GM19455 (cell line): ENCODE measurements around the gene ABCA2.

Experiments
- ATAC-seq: cut with Tn5 transposase; IDR thresholded peaks from one replicate; pipeline ENCODE4 v1.9.1; 2021; ENCODE audit not compliant: unreplicated experiment

Gene ABCA2

DNA sequence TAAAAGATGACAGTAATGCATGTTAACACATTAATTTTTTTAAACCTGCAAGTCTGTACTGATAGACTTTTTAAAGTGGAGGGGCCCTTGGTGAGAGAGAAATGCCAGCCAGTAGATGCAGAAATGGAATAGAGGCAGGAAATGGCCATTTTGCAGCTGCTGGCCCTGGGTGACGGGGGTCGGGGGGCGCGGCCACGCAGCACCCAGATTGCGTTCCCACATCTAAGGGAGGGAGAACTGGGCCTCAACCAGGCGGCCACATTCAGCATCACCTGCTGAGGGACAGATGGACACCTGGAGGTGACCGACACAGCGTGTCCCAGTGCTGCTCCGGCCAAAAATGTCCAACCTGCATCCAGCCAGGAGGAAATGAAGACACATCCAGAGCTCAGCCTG, 25.4 kb downstream of the ABCA2 start:
- no peak for ATAC-seq

GRCh38 chr9:137001857-137002645, 26.0 kb downstream of the ABCA2 start:
- ATAC-seq, result no peak

- peak; percentile 59 for ATAC-seq
Observed at GRCh38 chr9:137000177-137000930, 27.7 kb downstream of the ABCA2 start.

DNA sequence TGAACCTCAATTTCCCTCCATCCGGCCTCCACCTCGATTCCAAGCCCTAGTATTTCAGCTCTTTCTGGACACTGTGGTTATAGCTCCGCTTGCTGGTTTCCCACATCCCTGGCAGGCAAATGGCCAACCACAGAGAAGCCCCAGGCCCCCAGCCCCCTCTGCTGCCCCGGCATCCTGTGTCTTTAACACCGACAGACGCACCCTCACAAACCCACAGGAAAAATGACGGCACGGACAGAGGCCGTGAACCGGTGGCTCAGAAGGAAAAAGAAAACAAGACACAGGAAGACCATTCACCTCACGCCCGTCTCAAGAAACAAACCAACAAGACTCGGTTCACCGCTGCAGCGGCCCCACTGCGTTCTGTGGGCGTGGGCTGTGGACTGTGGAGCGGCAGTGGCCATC, 30.2 kb downstream of the ABCA2 start:
- no peak for ATAC-seq

GRCh38 chr9:136997371-136997770, 30.7 kb downstream of the ABCA2 start:
- no peak for ATAC-seq

GRCh38 chr9:136996361-136997292, 31.4 kb downstream of the ABCA2 start, which contains the start of gene CLIC3:
Gene CLIC3, minus strand, starts transcription at chr9:136996568. Its CDS starts 25 bp downstream, at chr9:136996543.
- no peak for ATAC-seq

DNA sequence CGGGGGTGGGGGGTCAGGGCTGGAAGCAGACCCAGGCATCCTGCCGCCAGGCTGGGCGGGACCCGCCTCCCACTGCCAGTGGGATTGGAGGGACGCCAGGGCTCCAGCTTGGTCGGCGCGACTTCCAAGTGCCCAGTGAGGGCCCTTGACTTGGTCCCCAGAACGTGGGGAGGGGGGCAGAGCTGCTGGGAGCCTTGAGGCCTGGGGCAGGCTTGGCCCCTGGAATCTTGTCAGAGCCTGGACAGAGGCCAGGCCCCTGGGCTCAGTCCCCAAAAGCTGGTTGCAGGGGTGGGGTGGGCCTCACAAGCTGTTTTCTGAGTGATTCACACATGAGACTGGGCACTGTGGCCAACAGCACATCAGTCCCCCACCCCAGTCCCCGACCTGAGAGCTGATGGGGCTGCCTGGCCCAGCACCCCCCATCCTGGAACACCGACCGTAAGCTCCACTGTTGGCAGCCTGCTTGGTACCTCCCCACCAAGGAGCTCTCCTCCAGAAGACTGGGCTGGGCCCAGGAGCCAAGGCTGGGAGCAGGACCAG, 32.2 kb downstream of the ABCA2 start:
- no peak for ATAC-seq

DNA sequence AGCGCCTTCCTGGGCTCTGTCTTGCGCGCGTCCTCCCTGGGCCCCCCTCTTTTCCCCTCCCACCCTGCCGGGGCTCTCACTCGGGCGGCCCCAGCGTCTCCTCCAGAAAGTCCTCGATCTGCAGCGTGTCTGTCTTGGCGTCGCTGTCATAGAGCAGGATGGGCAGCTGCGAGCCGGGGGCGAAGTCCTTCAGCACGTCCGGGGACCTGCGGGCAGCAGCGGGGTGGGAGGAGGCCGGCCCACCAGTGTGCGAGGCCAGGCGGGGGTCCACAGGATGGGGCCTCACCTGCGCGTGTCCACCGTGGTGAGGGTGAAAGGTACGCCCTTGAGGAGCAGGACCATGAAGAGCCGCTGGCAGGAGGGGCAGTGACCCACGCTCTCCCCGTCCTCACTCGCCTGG, 32.7 kb downstream of the ABCA2 start:
- no peak for ATAC-seq

GRCh38 chr9:136994888-136995230, 33.2 kb downstream of the ABCA2 start:
- ATAC-seq, result no peak

DNA sequence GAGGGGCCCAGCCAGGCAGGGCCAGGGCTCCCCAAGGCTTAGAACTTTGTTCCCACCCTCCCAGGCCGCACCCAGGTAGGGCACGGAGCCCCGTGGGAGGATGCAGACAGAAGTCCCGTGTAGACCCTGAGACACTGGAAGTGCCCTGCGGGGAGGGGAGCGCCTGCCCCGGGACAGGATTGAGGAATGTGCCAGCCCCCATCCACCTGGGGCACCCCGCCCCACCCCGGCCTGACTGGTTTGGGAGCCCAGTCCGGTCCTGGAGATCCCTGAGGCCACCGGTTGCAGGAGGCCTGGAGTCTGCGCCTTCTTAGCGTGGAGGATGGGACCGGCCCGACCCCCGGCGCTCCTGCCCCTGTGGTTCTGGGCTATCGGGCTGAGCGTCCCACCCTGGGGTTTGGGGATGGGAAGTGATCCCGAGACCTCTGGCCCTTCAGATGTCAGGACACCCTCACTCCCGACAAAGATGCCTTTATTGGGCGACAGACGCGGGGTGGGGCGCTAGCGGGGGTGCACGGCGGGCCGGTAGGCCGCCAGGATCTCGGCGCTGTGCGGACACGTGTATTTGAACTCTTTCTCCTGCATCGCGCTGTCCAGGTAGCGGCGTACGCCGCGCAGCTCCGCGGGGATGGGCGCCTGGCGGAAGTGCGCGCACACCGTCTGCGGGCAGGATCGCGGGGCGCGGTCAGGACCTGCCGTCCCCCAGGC, 33.7 kb downstream of the ABCA2 start:
- no peak for ATAC-seq

DNA sequence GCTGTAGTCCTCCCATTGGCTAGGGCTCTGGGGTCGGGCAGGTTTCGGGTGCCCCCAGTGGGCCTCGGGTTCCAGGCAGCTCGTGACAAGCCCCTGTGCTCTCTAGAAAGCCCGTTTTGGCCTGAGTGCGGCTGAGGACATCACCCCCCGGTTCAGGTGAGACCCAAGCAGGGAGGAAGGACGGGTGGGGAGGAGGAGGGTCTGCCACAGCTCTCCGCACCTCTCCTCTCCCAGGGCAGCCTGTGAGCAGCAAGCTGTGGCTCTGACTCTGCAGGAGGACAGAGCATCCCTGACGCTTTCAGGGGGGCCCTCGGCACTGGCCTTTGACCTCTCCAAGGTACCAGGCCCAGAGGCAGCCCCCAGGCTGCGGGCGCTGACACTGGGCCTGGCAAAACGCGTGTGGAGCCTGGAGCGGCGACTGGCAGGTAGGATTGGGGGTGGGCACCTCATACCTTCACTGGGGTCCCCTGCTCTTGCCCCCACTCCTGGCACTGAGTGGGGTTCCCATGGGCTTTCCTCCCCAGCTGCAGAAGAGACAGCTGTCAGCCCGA, 35.1 kb downstream of the ABCA2 start:
- peak; percentile 10 for ATAC-seq

DNA sequence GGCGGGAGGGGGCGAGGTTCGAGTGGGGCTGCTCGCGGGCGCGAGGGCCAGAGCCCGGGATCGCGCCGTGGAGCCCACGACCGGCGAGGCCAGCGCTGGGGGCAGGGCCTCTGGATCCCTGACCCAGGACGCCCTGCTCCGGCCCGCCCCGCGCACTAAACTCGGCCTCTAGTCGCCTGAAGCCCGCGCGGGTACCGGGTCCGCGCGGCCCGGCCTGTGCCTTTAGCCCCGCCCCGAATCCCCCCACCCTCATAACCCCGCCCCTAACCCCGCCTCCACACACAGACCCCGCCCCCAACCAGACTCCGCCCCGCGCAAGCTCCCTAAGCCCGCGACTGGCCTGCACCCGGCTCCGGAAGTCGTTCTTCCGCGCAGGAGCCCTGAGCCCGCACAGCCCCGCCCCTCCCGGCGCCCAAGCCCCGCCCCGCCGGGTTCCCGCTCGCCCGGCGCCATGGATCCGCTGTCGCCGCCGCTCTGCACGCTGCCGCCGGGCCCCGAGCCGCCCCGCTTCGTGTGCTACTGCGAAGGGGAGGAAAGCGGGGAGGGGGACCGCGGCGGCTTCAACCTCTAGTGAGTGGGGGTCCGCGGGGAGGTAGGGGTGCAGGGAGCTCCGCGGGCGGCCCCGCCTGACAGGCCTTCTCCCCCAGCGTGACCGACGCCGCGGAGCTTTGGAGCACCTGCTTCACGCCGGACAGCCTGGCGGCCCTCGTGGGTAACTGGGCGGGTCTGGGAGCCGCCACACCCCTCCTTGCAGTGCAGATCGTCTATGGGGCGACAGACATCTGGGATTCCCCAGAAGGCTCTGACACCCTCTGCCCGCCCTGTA, 35.8 kb downstream of the ABCA2 start, which contains the start of gene PAXX:
TSS of gene PAXX (plus strand) at position 430 of the 826 bp plus-strand sequence. CDS start at position 452, 22 bp downstream.
- peak; percentile 77 for ATAC-seq

DNA sequence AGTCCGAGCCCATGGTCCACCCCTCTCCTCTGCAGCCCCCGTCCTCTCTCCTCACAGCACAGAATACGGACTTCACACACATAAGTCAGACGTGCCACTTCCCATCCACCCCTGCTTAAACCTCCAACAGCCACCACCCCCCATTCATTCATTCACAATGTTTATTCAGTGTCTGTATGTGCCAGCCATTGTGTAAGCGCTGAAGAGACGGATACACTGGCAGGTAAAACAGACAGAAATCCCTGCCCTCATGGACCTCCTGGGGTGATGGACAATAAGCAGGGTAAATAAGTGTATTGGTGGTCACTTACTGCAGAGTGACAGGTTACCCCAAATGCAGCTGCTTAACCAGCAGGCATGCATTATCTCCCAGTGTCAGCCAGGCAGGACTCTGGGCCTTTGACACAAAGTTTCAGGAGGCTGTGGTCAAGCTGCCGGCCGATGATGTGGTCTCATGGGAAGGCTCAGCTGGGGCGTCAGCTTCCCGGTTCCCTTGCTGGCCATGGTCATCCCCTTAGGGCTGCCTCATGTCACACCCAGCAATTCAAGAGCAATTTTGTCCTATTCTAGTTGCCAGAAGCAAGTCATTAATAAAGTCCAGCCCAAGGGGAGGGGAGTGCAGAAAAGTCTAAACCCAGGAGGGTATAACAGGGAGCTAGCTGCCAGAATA, 37.7 kb downstream of the ABCA2 start:
- no peak for ATAC-seq

DNA sequence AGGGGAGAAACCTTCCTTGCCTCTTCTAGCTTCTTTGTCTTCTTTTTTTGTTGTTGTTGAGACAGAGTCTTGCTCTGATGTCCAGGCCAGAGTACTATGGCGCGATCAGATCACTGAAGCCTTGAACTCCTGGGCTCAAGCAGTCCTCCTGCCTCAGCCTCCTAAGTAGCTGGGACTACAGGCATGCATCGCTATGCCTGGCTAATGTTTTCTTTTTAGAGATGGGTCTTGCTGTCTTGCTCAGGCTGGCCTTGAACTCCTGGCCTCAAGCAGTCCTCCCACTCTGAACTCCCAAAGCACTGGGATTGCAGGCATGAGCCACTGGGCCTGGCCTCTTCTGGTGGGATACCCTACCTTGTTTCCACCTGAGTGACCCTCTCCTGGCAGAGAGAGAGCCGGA, 39.2 kb downstream of the ABCA2 start:
- ATAC-seq, result no peak

- no peak for ATAC-seq
Observed at GRCh38 chr9:136985853-136986252, 42.2 kb downstream of the ABCA2 start.

DNA sequence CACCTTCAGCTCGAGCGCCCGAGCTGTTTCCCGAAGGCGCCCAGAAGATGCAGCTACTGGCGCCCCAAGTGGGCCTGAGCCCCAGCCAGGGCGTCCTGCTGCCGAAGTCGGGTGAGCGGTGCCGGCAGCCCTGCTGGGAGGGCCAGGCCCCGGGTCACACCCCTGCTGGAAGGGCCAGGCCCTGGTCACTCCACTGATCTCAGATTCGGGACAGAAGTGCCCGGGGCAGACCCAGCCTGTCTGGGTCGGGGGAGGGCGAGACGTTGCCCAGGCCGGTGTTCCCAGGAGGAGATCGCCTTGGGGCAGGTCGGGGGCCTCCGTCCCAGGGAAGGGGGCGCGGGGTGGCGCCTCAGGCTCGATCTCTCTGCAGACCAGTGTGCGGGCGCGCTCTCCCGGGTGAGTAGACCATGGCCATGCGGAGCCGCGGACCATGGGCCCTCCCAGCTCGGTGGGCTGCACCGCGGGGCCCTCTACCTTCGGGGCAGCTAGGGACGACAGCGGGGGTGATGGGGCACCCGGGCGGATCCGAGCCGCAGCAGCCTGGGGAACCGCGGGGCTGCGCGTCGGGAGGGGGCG, 42.9 kb downstream of the ABCA2 start:
- ATAC-seq, result no peak

- no peak for ATAC-seq
Observed at GRCh38 chr9:136984464-136985026, 43.5 kb downstream of the ABCA2 start.
